HG02623 (cell line): ENCODE data around the gene SLC15A3.

Experiments used
- ATAC-seq: cut with Tn5 transposase; IDR thresholded peaks from one replicate; pipeline ENCODE4 v1.9.1; 2021; ENCODE audit warnings: moderate library complexity; ENCODE audit not compliant: unreplicated experiment

Gene SLC15A3

DNA sequence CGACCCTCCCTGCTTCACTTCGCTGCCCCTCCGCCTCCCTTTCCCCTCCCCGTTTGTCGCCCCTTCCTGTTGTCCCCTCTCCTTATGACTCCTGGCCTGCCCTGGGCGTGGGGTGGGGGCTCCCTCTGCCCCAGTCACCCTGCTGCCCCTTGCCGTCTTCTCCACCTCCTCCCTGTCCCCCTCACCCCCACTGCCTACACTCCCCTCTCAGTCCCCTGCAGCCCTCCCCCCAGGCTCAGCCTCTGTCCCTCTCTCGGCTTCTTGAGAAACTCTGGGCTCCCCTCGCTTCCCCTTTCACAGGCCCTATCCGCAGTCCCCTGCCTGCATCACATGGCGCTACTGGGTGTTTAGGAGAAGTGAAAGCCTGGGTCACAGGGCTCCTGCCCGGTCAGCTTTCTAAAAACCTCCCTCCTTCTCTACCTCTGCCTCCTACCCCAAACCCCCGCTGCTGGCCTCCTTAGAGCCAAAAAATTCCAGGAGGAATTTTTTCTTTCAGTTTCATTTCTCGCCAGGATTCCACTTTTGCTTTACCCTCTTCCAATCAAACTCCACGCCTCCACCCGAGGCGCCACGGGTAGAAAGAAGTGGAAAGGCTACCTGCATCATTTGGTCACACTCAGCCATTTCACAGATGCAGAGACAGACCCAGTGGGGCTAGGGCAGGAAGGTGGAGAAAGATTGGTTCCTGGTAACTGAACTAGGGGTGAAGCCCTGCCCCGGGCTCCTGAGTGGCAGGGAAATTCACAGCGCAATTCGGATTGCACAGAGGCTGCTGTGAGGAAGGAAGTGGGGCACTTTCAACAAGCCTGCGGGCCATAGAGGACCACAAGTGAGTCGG, at the start of gene SLC15A3:
Gene SLC15A3, minus strand, starts transcription at position 273 of the 838 bp plus-strand sequence. CDS start 625 bp downstream, outside the sequence.
- ATAC-seq = peak; percentile 64

DNA sequence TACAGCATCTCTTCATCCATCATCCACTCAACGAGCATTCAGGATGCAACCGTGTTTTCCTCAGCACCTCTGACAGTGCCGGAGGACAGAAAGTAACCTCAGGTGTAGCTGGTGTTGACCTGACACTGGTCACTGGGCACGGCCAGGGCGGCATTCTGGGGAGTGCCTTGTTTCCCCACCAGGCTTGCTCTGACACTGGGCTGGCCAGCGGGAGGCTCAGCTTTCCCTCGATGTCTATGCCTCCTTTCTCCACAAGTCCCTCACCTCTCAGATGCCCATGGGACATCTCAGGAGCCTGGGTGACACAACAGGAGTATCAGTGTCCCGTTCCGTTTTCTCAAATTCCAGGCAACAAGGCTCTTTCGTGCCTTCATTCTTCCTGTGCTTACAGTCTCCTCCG, 48.5 kb upstream of the SLC15A3 start:
- ATAC-seq = no peak

DNA sequence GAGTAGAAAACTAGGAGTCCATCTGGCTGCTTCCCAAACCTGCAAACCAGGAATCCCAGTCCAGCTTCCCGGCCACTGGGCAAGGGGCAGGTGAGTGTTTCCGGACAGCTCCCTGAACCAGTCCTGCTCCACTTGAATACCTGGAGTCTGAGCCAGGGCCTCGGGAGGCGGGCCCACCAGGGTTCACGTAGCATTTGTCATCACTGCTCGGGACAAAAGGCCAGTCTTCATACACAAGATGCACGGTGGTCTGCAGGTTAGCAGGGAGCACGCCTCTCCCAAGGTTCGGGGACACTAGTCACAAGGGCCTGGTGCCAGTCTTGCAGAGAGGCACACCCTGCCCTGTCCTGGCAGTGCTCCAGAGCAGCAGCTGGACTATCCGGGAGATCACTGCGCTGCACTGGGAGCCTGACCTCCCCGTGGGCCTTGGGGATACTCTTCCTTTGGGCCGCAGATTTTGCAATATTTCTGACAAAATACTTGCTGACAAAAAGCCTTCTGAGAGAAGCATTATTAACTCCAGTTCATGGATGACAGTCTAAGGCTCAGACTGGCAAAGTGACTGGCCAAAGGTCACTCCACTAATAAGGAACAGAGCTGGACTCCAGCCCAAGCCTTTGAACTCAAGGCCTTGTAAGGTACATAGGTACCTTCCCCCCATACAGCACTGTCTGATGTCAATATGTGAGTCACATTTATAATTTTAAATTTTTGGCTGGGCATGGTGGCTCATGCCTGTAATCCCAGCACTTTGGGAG, 44.6 kb upstream of the SLC15A3 start:
- no peak for ATAC-seq

DNA sequence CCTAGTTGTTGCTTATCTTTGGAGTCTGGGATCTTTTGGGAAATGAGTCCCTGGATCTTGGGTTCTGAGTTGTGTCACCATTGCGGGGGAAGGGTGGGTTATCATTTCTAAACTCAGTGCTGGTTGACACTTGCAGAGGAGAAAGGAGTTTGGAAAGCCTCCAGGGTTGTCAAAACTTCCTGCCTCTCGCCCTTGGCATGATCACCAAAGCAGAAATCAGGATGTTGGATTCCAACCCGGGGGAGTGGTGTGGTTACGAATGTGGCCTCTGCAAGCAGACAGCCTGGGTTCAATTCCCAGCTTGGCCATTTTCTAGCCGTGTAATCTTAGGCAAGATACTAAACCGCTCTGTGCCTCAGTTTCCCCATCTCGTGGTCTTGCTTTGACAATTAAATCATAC, 43.8 kb upstream of the SLC15A3 start:
- ATAC-seq = no peak

DNA sequence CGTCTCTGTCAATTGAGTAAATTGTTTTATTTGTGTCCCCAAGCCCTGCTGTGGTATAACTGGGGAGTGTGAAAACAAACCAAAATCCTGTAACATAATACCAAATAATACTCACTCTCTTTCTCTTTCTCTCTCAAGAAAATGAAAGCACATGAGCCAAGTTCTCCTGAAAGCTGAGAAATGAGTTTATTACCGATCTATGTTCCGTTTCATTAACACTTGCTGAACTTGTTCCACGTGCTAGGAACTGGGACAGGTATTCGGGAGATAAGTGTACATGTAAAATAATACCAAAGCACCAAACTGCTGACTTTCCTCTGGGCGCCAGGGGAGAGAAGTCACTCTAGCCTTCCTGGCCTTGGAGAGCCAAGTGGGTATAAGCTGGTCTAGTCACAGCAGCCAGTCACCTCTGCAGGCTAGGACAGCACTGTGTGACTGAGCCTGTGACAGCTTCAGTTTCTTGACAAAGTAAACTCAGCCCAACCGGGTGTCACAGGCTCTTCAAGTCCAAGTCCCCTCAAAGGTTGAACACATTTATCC, 42.6 kb upstream of the SLC15A3 start:
- ATAC-seq = no peak

DNA sequence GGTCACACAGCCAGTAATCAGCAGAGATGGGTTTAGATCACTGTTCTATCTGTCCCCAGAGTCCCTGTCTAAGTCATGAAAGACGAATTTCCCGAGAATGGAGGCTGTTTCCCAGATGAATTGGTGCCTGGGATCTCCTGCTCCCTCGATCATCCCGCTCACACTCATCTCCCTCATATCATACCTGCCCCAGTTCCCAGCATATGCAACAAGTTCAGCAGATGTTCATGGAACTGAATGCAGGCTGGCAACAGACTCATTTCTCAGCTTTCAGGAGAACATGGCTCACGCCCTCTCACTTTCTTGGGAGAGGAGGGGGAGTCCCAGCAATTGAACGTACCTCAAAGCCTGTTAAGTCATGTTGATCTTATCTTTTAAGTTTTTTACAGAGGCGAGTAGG, 41.6 kb upstream of the SLC15A3 start:
- ATAC-seq = no peak

DNA sequence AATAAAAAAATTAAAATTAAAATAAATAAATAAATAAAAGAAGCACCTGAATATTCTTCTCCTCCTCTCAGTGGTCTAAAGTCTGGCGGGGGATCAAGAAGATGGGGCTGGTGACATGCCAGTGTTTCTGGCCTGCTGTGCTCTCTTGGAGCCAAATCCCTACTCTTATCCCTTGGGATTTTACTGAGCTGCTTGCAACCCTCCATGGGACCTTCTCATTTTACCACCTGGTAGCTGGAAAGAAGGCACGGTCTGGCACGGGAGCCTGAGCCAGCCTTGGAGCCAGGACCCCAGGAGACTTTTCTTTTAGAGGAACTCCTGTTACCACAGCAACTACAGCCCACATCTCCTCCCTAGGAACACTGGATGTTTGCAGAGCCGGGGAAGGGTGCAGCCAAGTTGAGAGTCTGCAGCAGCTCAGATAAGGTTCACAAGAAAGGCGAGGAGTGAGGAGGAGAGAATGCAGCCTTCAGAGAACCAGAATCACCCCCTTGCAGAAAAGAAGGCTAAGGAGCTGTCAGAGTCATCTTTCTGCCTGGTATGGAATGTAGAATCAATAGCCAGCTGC, 41.0 kb upstream of the SLC15A3 start:
- no peak for ATAC-seq

DNA sequence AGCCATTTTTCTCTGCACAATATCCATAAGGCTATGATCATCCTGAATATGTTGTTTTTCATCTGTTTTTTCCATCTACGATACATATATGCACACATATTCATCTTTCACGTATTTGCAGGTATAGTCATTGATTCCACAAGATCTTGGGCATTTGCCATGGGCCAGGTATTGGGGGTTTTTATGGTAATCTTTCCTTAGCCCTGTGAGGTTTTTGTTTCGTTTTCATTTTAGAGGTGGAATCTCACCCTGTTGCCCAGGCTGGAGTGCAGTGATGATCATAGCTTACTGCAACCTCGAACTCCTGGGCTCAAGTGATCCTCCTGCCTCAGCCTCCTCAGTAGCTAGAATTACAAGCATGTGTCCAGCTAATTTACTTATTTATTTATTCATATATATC, 39.5 kb upstream of the SLC15A3 start:
- no peak for ATAC-seq

DNA sequence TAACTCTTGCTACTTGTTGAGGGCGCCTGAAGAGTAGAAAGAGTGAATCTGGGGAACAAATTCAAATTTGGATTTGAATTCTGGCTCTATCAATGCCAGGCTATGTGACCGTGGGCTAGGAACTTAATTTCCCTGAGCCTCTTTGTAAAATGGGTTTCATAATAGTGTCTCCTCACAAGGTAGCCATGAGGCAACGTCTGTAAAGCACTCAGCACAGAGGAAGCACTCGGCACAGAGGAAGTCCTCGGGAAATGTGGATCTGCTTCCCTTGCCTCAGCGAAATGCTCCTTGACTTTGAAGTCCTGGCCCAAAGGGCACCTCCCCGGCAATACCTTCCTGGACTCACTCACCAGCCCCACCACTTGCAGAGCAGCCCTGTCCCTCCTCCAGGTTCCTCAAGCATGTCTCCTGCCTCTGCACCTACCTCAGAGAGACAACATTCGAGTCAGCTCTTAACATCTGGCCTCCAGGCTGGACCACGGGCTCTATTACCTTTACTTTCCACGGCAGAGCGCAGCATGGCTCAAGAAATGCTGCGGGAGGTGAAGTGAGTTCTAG, 37.2 kb upstream of the SLC15A3 start:
- no peak for ATAC-seq

DNA sequence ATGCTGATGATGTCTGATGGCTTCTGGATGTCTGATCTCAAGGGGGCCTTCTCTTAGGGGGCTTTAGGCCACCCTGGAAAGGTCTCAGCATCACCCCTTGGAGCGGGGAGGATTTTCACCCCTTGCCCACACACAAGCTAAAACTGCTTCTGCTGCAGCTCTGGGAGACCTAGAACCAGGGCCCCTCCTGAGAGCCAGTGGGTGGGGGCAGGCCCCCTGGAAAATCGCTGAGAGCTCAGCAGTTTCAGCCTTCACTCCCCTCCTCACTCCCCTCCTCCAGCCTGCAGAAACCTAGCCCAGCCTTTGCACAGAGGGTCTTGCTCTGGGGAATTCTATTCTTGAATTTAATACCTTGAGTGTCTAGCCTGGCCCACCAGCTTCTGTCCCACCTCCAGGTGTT, 36.7 kb upstream of the SLC15A3 start:
- no peak for ATAC-seq

DNA sequence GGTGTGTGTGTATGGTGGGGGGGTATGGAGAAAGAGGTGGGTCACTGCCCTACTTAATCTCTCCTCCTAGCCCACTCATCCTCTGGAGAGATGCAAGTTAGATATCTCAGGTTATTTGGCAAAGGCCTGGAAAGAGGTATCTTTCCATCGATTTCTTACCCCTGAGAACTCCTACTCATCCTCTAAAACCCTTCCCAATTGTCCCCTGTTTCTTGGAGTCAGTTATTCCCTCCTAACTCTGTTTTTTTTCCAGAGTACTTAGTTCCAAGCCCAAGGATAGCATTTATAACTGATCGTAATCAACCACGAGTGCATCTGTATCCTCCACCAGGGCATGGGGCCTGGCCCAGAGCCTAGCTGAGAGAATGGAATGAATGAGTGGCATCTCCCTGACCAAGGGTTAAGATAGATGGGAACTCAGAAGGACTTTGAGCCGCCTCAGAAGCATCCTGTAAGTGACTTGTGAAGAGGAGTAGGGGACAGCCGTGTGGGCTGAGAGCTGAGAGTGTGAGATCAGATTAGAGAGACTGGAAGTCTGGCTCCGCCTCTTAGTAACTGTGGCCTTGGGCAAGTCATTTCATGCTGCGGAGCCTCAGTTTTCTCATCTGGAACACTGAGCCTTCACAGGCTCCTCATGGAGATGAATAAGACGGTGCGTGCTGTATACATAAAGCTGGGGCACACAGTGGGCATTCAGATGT, 35.8 kb upstream of the SLC15A3 start:
- ATAC-seq = no peak

DNA sequence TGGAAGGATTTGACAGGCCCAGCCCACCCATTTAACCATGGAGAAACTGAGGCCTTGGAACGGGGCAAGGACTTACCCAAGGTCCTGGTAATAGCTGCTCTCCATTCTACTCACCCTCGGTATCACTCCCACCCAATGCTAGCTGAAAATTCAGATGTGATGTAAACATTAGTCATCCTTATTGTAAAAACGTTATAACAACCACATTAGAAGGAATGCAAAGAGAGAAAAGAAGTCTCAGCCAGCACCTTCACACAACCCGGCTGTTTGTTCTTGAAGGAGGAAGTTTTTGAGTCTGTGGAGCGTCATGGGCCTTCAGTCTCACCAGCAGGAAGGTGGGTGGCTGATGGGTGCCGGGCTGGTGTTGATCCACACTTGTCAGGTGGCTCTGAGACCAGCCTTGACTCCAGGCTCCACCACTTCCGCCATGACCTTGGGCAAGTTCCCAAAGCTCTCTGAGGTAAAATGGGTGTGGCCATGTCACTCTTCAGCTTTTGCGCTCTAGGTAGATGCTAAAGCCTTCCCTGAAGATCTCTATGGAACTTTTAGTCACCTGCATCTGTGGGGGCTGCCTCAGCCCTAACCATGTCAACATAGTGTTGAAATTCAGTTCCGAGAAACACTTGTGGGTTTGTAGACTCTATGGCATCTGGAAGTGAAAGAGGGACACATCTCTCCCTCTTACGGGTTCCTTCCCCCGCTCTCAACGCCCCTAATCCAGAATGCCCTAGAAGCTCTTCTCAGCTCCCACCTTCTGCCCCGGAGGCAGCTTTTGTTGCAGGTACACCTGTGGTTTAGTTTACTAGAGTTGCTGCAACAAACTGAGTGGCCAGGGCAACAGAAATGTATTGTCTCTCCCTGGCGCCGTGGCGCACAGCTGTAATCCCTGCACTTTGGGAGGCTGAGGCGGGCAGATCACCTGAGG, 34.3 kb upstream of the SLC15A3 start:
- no peak for ATAC-seq

DNA sequence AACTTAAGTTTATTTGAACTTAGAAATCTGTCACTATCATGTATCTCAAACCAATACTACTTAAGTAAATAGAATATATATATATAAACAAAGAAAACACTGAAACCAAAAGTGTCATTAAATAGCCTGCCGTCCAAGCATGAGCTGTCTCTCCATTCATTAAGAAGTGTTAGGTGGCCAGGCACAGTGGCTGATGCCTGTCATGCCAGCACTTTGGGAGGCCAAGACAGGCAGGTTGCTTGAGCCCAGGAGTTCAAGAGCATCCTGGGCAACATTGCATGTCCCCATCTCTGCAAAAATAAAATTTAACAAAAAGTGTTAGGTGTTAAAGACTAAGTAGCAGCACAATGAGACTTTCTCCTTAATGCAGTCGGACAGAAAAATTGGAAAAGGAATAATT, 33.5 kb upstream of the SLC15A3 start:
- ATAC-seq = no peak

DNA sequence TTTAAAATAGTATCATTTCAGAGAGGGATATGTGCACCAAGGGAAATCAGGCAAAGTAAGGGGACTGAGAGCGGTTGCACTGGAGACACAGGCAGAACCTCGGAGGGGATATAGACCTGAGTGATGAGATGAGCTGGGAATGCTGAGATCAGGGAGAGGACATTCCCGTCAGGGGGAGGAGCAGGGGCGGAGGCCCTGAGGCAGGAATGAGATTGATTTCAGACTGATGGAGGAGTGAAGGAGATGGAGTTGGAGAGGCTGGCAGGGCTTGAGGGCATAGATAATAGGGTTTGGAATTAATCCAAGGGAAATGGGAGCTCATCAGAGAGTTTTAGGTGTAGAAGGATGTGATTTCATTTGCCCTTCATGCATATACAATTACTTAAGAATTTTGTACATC, 32.7 kb upstream of the SLC15A3 start:
- ATAC-seq = no peak

DNA sequence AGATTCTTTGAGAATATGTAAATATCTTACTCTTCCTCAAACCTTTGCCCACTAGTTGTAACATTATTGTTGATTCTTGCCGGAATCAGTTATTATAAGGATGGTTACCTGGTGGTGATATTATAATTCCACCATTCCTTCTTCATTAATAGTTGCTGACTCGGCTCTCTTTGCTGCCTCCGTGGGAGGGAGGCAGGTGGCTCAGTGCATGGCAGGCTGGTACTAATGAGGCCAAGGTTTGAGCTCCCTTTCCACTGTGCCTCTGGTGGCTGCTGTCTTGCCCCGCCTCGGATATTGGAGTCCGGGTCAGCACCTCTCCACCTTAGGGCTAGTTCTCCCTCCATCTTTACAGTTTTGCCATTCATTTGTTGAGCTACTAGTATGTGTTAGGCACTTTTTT, 32.2 kb upstream of the SLC15A3 start:
- ATAC-seq = no peak

DNA sequence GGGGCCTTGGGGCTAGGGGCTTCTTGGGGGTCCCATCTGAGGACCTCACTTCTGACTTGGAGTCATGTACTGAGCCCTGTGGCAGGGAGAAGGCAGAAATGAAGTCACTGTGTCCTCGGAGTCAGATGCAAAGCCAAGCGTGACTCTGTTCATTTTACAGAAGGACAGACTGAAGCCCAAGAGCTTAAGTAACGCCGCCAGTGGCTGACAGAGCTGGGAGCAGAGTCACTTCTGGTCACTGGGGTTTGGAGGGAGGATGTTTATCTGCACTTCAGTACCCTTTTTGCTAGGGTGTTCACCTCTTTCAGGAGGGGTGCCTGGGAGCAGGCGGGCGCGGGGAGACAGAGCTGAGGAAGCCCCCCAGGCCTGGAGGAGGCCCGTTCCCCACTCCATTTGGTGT, 30.2 kb upstream of the SLC15A3 start:
- no peak for ATAC-seq

DNA sequence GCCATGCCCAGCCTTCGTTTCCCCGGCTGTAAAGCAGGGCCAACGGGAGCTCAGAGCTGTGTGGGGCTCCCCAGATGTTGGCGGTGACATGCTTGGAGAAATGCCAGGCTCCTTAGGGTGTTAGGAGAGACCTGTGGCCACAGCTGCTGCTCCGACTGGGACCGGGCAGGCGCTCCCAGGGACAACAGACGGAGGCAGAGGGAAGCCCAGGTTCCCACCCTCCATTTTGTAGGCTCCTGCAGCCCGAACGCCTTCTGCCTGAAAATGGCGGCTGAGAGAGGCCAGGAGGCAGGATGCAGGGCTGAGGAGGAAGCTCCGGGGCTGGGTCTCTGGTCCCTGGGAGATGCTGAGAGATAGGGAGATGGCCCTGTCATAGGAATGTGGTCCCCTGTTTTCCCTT, 29.5 kb upstream of the SLC15A3 start:
- no peak for ATAC-seq

DNA sequence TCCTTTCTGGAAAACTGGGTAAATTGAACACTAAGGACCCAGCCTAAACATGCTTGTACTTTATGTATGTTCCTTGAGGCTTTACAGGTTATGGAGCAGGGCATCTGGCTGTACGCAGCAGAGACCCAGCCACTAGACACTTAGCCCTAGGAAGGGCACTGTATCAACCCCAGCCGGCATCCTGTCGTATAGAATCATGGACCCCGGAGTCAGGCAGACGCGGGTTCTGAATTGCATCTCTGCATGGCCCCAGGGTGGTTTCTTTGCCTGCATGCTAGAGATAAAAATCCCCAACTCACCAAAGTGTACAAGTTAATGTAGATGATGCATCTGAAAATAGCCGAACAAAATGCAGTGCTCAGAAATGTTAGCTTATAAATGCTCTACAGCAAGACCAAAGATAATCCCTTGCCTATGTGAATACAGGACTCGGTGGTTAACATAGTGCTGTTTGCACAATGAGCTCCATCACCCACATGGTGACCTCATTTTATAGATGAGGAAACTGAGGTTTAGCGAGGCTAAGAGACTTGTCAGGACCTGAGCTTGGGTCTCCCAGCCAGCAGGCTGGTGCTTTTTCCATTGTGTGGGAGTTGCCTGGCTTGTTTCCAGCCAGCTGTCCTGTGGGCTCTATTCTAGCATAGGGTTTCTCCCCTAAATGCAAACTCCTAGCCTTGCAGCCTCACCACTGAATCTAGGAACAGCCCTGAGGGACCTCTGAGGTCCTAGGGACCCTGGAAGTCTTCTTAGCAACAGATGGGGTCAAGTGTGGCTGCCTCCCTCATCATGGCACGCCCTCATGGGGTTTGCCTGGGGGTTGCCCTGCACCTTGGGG, 26.8 kb upstream of the SLC15A3 start:
- no peak for ATAC-seq

DNA sequence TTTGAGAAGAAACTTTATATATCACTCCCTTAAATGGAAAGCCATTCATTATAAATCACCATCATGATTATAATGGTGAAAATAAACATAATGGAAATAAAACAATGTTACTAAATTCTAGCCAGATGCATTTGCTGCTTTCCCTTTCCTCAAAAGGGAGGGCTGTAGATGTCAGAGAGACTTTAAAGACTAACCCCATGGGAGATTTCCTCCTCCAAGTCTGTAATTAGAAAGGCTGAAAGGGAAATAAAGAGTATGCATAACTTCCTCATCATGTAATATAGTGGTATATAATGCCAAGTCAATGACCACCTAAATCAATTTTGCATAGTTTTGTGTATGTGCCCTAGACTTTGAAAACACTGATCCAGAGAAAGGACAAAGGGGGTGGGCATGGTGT, 25.9 kb upstream of the SLC15A3 start:
- no peak for ATAC-seq
